Activated CD4-positive, alpha-beta T cell treated with anti-CD3 and anti-CD28 coated beads for 48 hours (primary cell): ENCODE data around the gene BRSK2.
"Not testable (repeated sequence)": the region's sequence is repeated elsewhere in the genome, so short reads cannot be mapped to it uniquely, and the experiment has no call there.

Experiments used
- DNase-seq: peaks from one replicate; pipeline ENCODE4 v3.0.0-alpha.2; 2020

BRSK2 gene

DNA sequence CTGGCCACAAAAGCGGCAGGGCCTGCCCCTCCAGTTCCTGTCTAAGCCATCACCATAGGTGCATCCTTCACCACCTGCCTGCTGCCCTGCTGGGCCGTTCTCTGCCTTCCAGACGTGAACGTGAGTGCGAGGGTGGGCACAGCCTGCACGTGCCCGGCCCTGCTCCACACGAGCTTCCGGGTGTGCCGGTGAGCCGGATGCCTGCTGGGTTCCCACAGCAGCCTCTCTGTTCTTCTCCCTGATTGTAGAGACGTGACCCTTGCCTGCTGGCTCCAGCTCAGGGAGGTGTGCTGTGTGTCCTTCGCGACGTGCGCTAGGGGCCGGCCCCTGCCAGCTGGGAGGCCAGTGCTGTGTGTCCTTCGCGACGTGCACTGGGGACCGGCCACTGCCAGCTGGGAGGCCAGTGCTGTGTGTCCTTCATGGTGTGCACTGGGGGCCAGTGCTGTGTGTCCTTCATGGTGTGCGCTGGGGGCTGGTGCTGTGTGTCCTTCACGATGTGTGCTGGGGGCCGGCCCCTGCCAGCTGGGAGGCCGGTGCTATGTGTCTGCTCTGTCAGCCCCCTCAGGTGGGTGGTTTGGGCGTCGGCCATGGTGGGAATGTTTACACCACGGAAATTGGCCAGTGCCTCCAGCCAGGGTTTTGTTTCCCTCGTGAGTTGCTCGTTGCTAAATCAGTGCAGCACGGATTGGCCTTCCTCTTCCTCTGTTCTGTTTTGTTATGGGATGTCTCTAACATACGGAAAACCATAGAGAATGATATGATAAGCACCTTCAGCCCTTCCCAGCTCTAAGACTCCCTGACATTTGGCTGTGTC is 35.4 kb upstream of the BRSK2 start:
- no peak for DNase-seq

DNA sequence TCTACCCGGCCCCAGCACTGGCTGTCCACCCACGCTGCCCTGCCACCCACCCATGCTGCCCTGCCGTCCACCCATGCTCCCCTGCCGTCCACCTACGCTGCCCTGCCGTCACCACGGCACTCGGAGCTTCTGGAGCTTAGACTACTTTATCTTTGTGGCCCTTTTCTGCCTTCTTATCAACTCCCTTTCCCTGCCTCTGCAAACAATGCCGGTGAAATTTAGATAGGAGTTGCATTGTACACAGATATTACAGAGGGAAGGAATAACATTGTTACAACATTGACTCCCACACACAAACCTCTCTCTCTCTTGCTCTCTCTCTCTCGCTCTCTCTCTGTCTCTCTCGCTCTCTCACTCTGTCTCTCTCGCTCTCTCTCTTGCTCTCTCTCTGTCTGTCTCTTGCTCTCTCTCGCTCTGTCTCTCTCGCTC is 33.7 kb upstream of the BRSK2 start:
- no peak for DNase-seq

DNA sequence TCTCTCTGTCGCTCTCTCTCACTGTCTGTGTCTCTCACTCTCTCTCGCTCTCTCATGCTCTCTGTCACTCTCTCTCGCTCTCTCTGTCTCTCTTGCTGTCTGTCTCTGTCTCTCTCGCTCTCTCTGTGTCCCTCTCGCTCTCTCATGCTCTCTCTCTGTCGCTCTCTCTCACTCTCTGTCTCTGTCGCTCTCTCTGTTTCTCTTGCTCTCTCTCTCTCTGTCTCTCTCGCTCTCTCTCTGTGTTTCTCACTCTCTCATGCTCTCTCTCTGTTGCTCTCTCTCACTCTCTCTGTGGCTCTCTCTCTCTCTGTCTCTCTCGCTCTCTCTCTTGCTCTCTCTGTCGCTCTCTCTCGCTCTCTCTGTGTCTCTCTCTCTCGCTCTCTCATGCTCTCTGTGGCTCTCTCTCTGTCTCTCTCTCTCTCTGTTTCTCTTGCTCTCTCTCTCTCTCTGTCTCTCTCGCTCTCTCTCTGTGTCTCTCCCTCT is 33.2 kb upstream of the BRSK2 start:
- DNase-seq = no peak

DNA sequence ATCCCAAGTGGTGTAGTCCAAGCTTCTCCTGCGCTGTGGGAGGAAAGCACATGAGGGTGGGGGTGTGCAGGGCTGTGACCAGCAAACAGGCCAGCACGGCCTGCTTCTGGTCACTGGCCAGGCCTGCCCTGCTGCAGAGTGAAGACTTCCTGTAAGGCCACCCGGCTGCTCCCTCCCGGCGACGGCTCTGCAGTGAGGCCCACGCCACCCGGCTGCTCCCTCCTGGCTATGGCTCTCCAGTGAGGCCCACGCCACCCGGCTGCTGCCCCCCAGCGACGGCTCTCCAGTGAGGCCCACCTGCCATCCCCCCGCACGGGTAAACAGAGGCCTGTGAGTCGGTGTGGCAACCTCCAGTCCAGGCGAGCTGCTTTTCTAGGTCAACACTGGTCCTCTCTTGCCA is 31.4 kb upstream of the BRSK2 start:
- DNase-seq = no peak

DNA sequence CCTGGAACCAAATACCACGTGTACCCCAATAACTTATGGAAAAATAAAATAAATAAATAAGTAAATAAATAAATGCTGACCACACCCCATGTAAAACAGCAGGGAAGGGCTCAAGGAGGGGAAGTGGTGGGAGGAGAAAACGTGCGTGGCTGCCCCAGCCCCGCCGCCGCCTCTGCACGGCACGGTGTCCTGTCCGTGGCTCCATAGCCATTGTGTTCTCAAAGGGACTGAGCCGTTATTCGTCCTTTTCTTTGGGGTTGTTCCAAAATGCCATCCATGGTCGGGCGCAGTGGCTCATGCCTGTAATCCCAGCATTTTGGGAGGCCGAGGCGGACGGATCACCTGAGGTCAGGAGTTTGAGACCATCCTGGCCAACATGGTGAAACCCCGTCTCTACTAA is 30.8 kb upstream of the BRSK2 start:
- DNase-seq = not testable (repeated sequence)

DNA sequence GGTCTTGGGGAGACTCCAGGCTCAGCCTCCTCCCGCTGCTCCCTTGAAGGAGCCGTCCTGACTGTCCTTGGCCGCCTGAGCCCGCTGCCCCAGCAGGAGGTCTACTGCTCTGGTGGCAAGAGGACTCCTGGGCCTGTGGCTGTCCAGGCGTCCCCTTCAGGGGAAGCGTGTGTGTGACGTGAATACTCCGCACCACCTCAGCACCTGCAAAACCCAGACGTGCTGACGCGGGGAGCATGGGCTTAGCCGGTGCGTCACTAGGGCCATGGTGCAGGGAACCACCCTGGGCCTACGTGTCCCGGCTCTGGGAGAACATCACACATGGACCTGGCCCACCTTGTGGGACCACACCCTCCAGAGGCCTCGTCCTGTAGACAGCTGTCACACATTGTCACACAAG is 30.2 kb upstream of the BRSK2 start:
- DNase-seq = no peak

DNA sequence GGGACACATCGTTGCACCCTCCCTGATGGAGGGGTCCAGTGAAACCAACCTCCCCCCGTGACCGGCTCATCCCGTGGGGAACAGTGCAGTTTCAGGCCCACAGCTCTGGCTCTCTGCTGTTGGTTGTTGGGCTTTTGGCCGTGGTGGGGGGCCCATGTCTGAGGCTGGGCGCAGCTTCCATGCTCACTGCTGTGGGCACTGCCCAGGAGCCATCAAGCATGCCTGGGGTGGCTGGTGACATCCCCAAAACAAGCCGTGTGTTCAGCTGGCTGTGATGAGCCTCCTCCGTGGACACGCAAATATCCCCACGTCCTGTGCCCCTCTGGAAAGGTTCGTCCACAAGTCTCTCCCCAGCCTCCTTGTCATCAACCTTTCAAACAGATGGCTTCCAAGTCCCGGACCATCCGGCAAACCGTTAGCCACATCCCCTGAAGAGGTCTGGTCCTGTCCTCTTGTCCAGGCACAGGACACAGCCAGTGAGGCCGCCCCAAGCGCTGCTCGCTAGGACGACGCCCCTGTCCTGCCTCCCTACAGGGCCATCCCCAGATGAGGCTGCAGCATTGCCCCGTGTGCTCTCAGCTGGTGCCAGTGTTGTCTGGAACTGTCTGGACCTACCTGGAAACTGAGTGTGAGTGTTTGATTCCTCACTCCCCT is 29.4 kb upstream of the BRSK2 start:
- no peak for DNase-seq

DNA sequence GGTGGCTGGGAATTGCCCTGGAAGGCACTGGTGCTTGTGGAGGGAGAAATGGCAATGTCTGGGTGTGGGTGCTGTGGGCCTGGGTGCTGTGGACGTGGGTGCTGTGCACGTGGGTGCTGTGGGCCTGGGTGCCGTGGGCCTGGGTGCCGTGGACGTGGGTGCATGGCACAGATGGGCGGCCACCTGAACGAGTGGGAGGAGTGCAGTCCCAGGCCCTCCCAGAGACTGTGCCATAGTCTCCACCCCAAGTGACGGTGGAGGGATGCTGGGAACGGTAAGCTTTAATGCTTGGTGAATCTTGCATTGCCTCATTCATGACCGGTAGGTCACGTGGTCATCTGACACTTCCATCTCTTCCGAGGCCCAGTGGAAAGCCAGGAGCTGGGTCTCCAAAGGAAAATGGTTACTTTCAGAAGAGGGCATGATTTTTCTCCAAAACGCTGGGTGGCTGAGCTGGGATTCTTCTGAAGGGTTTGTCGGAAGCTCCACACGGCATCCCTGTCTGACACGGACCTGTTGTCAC is 28.8 kb upstream of the BRSK2 start:
- DNase-seq = no peak

DNA sequence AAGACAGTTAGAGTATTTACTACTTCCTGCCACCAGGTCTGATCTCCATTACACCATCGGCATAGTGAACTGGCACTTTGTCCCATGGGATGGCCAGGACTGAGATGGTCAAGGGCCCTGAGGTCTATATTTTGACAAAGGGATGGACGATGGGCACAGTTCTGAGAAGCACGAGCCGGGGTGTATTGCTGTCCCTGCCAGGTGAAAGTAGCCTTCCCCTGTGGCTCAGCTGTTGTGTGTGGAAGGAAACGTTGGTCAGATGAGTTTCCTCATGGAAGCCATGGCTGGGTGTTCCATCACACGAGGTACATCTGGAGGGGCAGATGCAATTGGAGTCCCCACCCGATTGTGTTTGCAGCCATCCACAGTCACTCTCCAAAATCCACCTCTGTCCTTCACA is 27.9 kb upstream of the BRSK2 start:
- DNase-seq = no peak

DNA sequence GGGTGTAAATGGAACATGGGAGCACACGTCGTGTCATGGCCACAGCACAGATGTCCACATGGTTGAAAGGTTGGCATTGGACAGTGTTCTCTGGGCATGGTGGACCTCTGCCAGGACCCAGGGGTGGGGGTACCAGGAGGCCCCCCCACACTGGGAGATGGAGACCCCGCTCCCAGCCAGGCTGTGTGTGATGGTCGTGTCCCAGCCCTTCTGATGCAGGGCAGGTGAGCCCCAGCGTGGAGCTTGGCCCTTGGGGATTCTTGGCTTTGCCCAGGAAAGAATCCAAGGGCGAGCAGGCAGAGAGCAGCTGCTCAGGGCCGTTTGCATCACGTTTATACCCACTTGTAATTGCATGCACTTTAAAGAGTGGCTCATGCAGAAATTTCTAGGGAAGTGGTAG is 22.0 kb upstream of the BRSK2 start:
- DNase-seq = no peak

DNA sequence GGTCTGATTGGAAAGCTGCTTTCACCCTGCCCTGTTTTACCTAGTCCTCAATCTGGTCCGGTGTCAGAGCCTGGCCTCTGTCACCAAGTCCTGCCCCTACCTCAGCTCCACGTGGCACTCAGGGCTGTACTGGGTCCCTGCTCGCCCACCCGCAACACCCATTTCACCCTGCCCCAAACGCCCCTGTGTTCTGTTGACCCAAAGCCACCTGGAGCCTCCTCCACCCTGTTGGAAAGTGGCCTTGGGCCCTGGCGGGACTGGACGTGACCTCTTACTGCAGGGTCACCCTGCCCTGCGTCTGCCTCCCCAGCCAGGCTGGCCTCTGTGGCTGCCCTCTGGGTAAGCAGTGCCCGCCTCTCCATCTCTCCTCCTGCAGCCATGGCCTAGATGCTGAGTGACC is 21.5 kb upstream of the BRSK2 start:
- DNase-seq = no peak

DNA sequence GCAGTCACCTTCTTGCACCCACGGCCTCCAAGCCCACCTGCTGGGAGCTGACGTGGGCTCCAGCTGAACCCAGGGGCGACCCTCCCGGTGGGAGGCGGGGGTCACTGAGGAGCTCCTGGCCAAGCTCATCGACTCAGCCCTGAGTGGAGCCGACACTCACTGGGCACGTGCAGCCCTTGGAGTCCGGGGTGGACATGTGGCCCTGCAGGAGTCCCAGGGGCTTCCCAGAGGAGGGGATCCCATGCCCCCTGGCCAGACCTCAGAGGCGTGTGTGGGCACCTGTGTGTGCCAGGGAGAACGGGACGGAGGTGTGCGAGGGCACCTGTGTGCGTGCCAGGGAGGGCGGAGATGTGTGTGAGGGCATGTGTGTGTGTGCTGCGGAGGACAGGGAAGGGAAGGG is 20.8 kb upstream of the BRSK2 start:
- DNase-seq = no peak

DNA sequence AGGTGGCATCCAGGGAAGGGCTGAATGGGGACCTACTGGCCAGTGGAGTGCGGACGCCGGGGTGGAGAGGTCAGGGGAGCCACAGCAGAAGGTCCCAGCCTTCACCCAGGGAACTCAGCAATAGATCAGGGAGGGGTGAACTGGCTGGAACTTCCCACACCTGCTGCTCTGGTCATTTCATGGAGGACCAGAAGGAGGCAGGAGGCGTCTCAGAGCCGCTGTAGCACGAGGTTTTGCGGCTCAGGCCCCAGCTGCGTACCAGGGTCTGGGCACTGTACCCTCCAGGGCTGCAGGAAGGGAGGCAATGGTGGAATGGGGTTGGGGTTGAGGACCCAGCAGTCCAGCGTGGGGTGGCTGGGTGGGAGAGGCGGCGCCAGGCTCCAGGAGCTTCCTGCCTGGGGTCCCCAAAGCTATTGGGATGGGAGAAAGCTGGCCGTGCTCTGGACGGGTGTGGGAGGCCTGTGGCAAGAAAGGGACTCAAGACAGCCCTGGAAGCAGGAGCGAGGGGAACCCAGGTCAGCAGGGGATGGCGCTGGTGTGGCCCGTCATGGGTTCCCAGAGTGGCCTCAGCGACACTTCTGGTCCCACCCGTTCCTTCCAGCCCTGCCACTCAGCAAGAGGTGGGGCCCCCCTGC is 20.2 kb upstream of the BRSK2 start:
- DNase-seq = no peak

DNA sequence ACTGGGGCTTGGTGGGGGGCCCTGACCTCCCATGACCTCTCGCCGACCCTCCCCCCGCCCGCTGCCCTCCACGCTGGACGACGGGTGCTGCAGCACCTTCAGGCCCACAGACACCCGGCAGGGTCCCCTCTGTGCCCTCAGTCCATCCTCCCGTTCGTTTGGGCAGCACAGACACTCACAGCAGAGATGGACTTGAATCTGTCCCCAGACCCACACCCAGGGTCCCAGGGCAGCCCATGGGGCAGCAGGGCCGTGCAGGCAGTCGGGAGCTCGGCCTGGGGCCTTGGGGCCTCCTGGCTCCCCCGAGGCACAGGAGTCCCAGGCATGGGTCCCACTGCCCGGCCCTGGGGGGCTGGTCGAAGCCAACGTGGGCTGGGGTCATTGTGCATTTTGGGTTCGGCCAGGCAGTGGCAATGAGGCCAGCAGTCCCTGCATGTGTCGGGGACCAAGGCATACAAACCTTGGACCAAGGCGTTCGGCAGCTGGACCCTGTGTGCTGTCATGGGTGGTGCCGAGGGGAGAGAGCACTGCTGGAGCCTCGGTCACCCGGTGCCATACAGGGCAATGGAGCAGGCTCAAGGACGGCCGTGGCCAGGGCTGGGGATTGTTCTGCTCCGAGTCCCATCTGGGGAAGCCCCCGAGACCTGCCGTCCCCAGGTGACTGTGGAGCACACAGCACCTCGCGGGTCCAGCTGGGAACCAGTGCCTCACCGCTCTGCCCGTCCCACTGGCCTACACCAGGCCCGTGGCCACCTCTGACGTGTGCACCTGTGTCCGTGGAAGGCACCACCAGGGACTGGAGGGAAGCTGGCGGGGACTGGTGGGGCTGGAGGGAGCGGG is 19.3 kb upstream of the BRSK2 start:
- no peak for DNase-seq

DNA sequence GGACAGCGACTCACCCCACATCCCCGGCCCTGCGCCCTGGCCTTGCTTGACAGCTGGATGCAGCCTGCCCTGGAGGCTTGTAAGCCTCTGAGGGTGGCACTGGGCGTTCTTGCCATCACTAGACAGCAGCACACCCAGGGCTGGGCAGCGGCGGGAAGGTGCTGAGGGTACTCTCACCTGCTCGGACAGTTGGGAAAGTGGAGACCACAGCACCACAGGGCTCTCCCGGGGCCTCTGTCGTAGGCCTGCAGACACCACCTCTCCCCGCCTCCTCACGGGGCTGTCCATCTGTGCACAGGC is 18.8 kb upstream of the BRSK2 start:
- no peak for DNase-seq

DNA sequence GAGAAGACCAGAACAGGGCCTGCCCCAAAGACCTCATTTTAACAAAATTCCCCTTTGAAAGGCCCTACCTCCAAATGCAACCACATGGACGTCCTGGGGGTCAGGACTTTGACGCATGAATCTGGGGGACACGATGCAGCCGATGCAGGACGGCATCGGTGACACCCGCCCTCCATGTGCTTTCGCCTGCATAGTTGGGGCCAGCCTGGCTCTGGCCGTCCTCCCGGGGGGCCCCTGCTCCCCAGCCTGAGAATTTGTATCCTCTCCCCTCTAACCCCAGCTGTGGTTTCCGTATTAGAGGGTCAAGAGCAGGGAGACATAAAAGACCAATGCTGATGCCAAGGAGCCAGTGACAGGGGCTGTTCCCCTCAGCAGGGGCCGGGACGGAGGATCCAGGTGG is 18.4 kb upstream of the BRSK2 start:
- no peak for DNase-seq

DNA sequence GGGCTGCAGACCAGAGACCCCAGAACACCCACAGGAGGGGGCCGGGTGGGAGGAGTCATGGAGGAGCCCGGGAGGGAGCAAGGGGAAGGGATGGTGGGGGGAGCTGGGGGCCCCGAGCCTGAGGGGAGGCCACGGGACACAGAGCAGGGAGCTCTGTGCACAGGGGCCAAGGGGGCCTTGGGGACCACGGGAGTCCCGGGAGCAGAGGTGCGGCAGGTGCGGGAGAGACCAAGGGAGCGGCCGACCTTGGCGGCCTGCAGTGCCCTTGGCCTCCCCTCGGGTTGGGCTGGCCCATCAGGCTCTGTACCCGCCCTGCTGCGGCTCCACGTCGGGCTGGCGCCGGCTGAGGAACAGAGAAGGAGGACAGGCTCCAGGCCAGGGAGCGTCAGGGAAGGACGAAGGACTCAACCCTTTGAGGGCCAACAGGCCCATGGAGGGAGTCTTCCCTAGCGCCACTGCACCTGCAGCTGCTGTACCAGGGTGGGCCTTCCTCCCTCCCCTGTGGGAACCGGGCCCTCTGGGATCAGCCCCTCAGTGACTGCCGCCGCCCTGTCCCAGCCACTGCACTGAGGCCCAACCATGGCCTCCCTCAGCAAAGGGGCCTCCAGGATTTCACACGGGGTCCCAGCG is 17.8 kb upstream of the BRSK2 start:
- DNase-seq = no peak

DNA sequence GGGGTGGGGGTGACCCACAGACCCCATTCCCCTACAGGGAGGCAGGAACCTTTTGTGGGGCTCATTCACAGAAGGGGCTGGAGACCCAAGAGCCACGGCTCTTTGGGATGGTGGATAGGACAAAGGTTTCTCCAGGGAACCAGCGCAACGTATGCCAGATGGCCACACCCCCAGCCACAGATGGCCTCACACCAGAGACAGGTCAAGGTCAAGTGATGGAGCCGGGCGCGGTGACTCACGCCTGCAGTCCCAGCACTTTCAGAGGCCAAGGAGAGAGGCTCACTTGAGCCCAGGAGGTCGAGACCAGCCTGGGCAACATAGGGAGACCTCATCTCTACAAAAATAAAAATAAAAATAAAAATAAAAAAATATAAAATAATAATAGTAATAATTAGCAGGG is 17.1 kb upstream of the BRSK2 start:
- DNase-seq = no peak

DNA sequence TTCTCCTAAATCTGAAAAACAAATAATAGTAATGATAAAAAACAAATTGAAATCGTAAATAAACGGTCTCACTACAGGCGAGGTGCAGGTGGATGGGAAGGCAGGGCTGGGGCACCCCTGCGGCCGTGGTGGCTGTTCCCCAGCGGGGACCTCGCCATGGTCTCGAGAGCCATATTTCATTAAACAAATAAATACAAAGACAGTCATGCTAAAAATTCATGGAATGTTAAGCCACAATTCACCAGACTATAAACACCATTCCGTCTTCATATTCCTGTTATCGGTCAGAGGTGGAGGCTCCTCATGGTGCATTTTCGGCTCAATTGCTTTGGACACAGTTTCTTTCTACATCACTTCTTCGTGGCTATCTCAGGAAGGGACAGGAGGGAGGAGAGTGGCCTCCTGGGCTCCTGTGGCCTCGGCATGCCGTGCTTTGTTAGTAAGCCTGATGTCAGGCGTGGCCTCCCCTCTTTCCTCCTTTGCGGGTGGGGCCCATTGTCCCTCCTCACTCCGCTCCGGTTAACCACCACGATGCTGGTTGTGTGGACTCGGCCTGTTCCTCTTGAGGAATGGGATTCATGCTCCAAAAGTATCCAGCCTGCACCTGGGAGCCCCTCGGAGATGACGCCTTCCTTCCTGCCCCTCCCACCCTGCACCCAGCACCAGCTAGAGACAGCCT is 16.1 kb upstream of the BRSK2 start:
- DNase-seq = no peak

DNA sequence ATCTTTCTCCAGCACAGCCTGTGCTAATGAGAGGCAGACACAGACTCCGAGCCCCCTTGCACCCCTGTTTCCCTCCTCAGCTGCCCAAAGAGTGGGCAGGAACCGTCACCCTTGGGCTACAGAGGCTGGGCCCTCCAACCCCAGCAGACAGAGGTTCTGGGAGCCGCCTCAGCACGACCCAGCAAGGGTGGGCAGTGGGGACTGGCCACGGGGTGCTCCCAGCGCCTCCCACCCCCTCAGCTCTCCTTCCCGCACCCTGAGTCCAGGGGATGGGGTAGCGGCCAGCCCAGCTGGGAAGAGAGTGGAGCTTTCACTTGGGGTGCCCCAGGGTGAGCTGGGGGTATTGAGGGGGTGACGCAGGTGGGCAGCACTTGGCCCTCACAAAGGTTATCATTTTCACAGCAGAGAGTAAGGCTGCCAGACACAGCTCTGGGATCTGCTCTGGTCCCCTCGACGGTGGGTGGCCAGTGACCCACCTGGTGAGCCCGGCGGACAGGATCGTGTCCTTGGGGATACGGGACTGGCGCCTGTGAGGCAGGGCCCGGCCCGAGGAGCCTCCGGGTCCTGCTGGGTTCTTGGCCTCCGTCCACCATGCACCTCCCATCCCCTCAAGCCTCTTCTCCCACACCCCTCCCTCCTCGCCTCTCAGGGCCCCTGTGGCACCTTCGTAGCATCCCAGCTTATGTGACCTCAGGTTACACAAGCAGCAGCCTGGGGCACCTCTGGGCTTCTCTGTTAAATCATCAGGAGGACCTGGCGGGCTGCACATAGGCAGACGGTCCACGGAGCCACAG is 14.4 kb upstream of the BRSK2 start:
- DNase-seq = no peak

DNA sequence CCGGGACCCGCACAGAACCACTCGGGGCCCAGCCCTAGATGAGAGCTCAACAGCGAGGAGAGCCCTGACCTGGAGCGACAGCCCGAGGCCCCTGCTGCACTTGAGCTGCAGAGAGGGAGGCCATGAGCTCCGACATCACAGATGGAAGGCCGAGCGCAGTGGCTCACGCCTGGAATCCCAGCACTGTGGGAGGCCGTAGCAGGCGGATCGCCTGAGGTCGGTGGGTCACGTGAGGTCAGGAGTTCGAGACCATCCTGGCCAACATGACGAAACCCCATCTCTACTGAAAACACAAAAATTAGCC is 13.8 kb upstream of the BRSK2 start:
- no peak for DNase-seq
